CD14-positive monocyte (primary cell): ENCODE results near the gene UQCRC2. TPM values are rescaled to one million over a fixed set of nuclear protein-coding genes. Genes with fewer than 3 reads are reported as not detected.

Source experiments
- DNase-seq, 3 donors: peaks; one replicate each; pipeline ENCODE4 v3.0.0-alpha.2; 2011 to 2022
- H2AFZ ChIP-seq: 2 replicates; pipeline ENCODE4 v1.6.0; 2012; ENCODE audit warnings: mild to moderate bottlenecking, low read depth, low read length, inconsistent platforms; ENCODE audit not compliant: insufficient read depth, poor library complexity, severe bottlenecking
- H3K27ac ChIP-seq, 2 donors: 1 replicate in 1 of 2; 2 replicates in 1 of 2; pipeline ENCODE4 v1.5.1; 2012 to 2013; ENCODE audit warnings: low read length in 2 of 2, control low read depth in 1 of 2, inconsistent platforms in 1 of 2, low read depth in 1 of 2, mild to moderate bottlenecking in 1 of 2
- H3K27me3 ChIP-seq, 2 donors: one replicate each; pipeline versions ENCODE4 v1.6.0 to v1.6.1; 2011 to 2013; ENCODE audit warnings: low read length in 2 of 2; ENCODE audit not compliant: control insufficient read depth in 2 of 2, insufficient read depth in 2 of 2
- H3K36me3 ChIP-seq, 2 donors: replicated peaks in 1 of 2; 1 replicate in 1 of 2; 2 replicates in 1 of 2; pipeline versions ENCODE4 v1.5.1 to v1.6.1; 2012 to 2013; ENCODE audit warnings: low read length in 2 of 2, control low read depth in 1 of 2, inconsistent platforms in 1 of 2, mild to moderate bottlenecking in 1 of 2; ENCODE audit not compliant: insufficient read depth in 2 of 2, control insufficient read depth in 1 of 2
- H3K4me1 ChIP-seq, 2 donors: 1 replicate in 1 of 2; 2 replicates in 1 of 2; pipeline versions ENCODE4 v1.5.1 to v1.6.1; 2012 to 2013; ENCODE audit warnings: low read length in 2 of 2, control low read depth in 1 of 2, inconsistent platforms in 1 of 2, mild to moderate bottlenecking in 1 of 2, moderate library complexity in 1 of 2; ENCODE audit not compliant: insufficient read depth in 2 of 2, control insufficient read depth in 1 of 2
- H3K4me2 ChIP-seq: replicated peaks from 2 replicates; pipeline ENCODE3; 2012; ENCODE audit warnings: low read length, moderate library complexity, mild to moderate bottlenecking; ENCODE audit not compliant: poor library complexity, severe bottlenecking; ENCODE audit errors: extremely low read depth
- H3K4me3 ChIP-seq, 3 experiments: fragments of 200-600 bp in 1 of 3; sonication (generic) in 1 of 3; replicated peaks in 1 of 3; 1 replicate in 2 of 3; 2 replicates in 1 of 3; pipeline ENCODE4 v1.5.1; 2011 to 2013; ENCODE audit warnings: low read length in 3 of 3, mild to moderate bottlenecking in 3 of 3, control low read depth in 2 of 3, low read depth in 2 of 3, inconsistent platforms in 1 of 3, moderate library complexity in 1 of 3
- H3K79me2 ChIP-seq: 2 replicates; pipeline ENCODE4 v1.6.0; 2012; ENCODE audit warnings: mild to moderate bottlenecking, control low read depth, inconsistent platforms, low read length, moderate library complexity; ENCODE audit not compliant: insufficient read depth
- H3K9ac ChIP-seq: 2 replicates; pipeline ENCODE4 v1.6.0; 2017; ENCODE audit warnings: low read length, mild to moderate bottlenecking; ENCODE audit not compliant: insufficient read depth, poor library complexity, severe bottlenecking
- H3K9me3 ChIP-seq, 2 donors: replicated peaks in 1 of 2; 1 replicate in 1 of 2; 2 replicates in 1 of 2; pipeline versions ENCODE4 v1.5.1 to v1.6.1; 2012 to 2013; ENCODE audit warnings: low read length in 2 of 2, control low read depth in 1 of 2; ENCODE audit not compliant: control insufficient read depth in 1 of 2, insufficient read depth in 1 of 2
- H4K20me1 ChIP-seq: 2 replicates; pipeline ENCODE4 v1.6.0; 2012; ENCODE audit warnings: mild to moderate bottlenecking, low read length, control low read depth, moderate library complexity; ENCODE audit not compliant: insufficient read depth
- H3K27ac Mint-ChIP-seq, 7 donors: one replicate each; pipeline ENCODE4 v1.8.0; 2020; ENCODE audit warnings: mild to moderate bottlenecking in 7 of 7, mixed read lengths in 7 of 7, moderate library complexity in 6 of 7, inconsistent platforms in 2 of 7
- H3K27me3 Mint-ChIP-seq, 3 donors: one replicate each; pipeline ENCODE4 v1.8.0; 2021 to 2022; ENCODE audit warnings: low read depth in 3 of 3, mild to moderate bottlenecking in 3 of 3, mixed read lengths in 3 of 3, moderate library complexity in 3 of 3, inconsistent platforms in 1 of 3
- H3K36me3 Mint-ChIP-seq, 2 donors: one replicate each; pipeline ENCODE4 v1.8.0; 2020; ENCODE audit warnings: mixed read lengths in 2 of 2, inconsistent platforms in 1 of 2, mild to moderate bottlenecking in 1 of 2
- H3K4me1 Mint-ChIP-seq: one replicate; pipeline ENCODE4 v1.8.0; 2020; ENCODE audit warnings: mild to moderate bottlenecking, mixed read lengths
- H3K4me3 Mint-ChIP-seq, 2 donors: one replicate each; pipeline ENCODE4 v1.8.0; 2020; ENCODE audit warnings: mild to moderate bottlenecking in 2 of 2, mixed read lengths in 2 of 2, moderate library complexity in 1 of 2
- H3K9me3 Mint-ChIP-seq, 7 donors: one replicate each; pipeline ENCODE4 v1.8.0; 2020 to 2022; ENCODE audit warnings: mixed read lengths in 7 of 7, mild to moderate bottlenecking in 6 of 7, moderate library complexity in 6 of 7, inconsistent platforms in 2 of 7
- WGBS: methylation state at CpG from one replicate; pipeline ENCODE4 v1.1.5; 2013; ENCODE audit warnings: missing lambda C conversion rate; ENCODE audit not compliant: insufficient coverage; 5-methylcytosine and 5-hydroxymethylcytosine counted together
- intact Hi-C, 2 donors: fragments of 100-400 bp; cut with micrococcal nuclease; formaldehyde crosslinking; loops; one replicate each; pipeline versions ENCODE4 v1.15.0 to v1.15.1; 2023
- polyA plus RNA-seq, 3 donors: library from polyadenylated mRNA; depleted of rRNA in 1 of 3; unstranded in 2 of 3; stranded (reverse) in 1 of 3; fragments of 300-500 nt in 2 of 3; fragments of >200 nt in 1 of 3; fragmentation: Illumina TruSeq in 2 of 3; gene quantifications; 1 replicate in 2 of 3; 2 replicates in 1 of 3; pipeline ENCODE4 v1.2.3, GENCODE V29; 2012 to 2021
- TF ChIP-seq, protein P1 (sequence below): fragments of 200-600 bp; IDR thresholded peaks from one replicate; pipeline ENCODE4 v1.8.0; 2022; ENCODE audit warnings: antibody characterized with exemption, mild to moderate bottlenecking

The UQCRC2 gene
- polyA plus RNA-seq, 3 donors, result 101 to 195 (median 189) TPM

DNA sequence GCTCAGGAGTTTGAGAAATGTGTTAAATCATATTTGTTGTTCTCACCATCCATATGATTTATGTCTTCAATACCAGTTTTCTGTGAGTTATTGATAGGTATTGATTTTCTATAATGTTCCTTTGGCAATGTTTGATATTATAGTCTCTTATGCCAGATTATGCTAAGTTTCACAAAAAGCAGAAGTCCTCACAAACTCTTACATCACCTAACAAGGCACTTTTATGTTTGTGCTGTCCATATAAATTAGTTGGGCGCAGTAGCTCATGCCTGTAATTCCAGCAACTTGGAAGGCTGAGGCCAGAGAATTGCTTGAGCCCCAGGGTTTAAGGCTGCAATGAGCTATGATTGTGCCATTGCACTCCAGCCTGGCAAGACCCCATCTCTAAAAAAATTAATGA lies 12.6 kb upstream of the UQCRC2 start:
- H3K36me3 ChIP-seq, result no peaks in the 10 kb centered on the region
- intact Hi-C loops, result no loop called here

DNA sequence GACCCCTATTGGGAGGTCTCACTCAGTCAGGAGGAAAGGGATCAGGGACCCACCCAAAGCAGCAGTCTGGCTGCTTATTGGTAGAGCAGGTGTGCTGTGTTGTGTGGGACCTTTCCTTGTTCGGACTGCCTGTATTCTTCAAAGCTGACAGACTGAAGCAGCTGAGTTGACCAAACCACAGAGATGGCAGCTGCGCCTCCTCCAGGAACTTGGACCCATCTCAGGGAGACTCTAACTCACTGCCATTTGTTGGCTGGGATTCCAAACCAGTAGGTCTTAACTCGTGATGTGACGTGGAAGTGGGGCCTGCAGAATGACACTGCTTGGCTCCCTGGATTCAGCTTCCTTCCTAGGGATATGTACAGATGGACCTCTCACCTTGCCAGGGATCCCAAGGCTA lies 9.6 kb upstream of the UQCRC2 start:
- Histone ChIP-seq H3K9ac (no peak overlapping the region), H3K9me3 (no peaks in the 10 kb centered on the region), H4K20me1 (no peaks in the 10 kb centered on the region), H3K4me2 (no peak overlapping the region), H3K4me3 (no peak overlapping the region), H3K27me3 (peaks cover 0 to 2% of the 10 kb centered on the region in 2 donors), H3K27ac (no peak overlapping the region), H3K79me2 (no peaks in the 10 kb centered on the region), H3K4me1 (no peaks in the 10 kb centered on the region), H3K36me3 (no peaks in the 10 kb centered on the region), H2AFZ (no peak overlapping the region)
- H3K36me3 Mint-ChIP-seq, result peaks cover 0 to 1% of the 10 kb centered on the region in 2 donors
- H3K27ac Mint-ChIP-seq, result no peak overlapping the region
- peaks cover 0 to 4% (median 3%) of the 10 kb centered on the region in 7 donors for H3K9me3 Mint-ChIP-seq
- H3K4me3 Mint-ChIP-seq, result no peak overlapping the region
- H3K27me3 Mint-ChIP-seq, result no peaks in the 10 kb centered on the region
- intact Hi-C loops, result no loop called here
- DNase-seq, result no peak
- no peaks in the 10 kb centered on the region for H3K4me1 Mint-ChIP-seq
- 100% methylated on average over 2 of the region's 4 CpGs for WGBS
- TF ChIP-seq, protein P1, sequence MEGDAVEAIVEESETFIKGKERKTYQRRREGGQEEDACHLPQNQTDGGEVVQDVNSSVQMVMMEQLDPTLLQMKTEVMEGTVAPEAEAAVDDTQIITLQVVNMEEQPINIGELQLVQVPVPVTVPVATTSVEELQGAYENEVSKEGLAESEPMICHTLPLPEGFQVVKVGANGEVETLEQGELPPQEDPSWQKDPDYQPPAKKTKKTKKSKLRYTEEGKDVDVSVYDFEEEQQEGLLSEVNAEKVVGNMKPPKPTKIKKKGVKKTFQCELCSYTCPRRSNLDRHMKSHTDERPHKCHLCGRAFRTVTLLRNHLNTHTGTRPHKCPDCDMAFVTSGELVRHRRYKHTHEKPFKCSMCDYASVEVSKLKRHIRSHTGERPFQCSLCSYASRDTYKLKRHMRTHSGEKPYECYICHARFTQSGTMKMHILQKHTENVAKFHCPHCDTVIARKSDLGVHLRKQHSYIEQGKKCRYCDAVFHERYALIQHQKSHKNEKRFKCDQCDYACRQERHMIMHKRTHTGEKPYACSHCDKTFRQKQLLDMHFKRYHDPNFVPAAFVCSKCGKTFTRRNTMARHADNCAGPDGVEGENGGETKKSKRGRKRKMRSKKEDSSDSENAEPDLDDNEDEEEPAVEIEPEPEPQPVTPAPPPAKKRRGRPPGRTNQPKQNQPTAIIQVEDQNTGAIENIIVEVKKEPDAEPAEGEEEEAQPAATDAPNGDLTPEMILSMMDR, result no peak

More for the DNA sequence above, 12.6 kb upstream of the UQCRC2 start:
- Histone ChIP-seq H3K79me2 (no peaks in the 10 kb centered on the region), H3K4me1 (no peaks in the 10 kb centered on the region), H3K9me3 (no peaks in the 10 kb centered on the region), H3K4me3 (no peak overlapping the region), H3K9ac (no peak overlapping the region), H3K27ac (no peak overlapping the region), H3K4me2 (no peak overlapping the region), H4K20me1 (no peaks in the 10 kb centered on the region), H3K27me3 (peaks cover 0 to 4% of the 10 kb centered on the region in 2 donors), H2AFZ (no peak overlapping the region)
- peak overlapping the region in 1 of 7 donors; percentile 60 for H3K27ac Mint-ChIP-seq
- H3K36me3 Mint-ChIP-seq, result no peaks in the 10 kb centered on the region
- H3K4me3 Mint-ChIP-seq, result no peak overlapping the region
- WGBS, result no CpG with 5 or more reads among the region's 1 CpG
- H3K9me3 Mint-ChIP-seq, result peaks cover 0 to 4% (median 3%) of the 10 kb centered on the region in 7 donors
- TF ChIP-seq, protein P1, result no peak
- H3K27me3 Mint-ChIP-seq, result peaks cover 2 to 6% (median 3%) of the 10 kb centered on the region in 3 donors
- DNase-seq, result peak in 1 of 3 donors; percentile 13
- peaks cover 7% of the 10 kb centered on the region for H3K4me1 Mint-ChIP-seq
